Measurements from ENCODE around the gene ABCA12. TPM values are rescaled to one million over a fixed set of nuclear protein-coding genes. Genes with fewer than 3 reads are reported as not detected.

ABCA12 gene
- polyA plus RNA-seq (2011; rRNA removed) = 1.1 TPM in 2 replicates
- 0.03 and 0.04 TPM in 2 replicates for polyA plus RNA-seq (2012; cell fraction: cytosol; rRNA removed)
- 0.04 and 0.22 TPM in 2 replicates for polyA plus RNA-seq (2012; cell fraction: nucleus; rRNA removed)
- 0.32 to 0.51 TPM (median 0.38 TPM) in 3 replicates for polyA plus RNA-seq (2017; fragmentation: RNase III; extraction: RNeasy Plus Mini Kit Qiagen cat#74134 plus additional on column Dnase treatment)
- polyA minus RNA-seq (2011; rRNA and poly(A)+ RNA removed) = 1.6 and 1.7 TPM in 2 replicates

- Histone ChIP-seq H3K4me1 (peaks cover 22% of the 10 kb centered on the region), H3K4me2 (peak within 1 kb of the TSS; percentile 70), H3K27ac (peak within 1 kb of the TSS; percentile 74 to 78), H3K4me3 (0 out of 3 replicates have a peak within 1 kb of the TSS, but pooled peaks have one; percentile 8), H3K9me3 (no peaks in the 10 kb centered on the region; the same call in 2 of the 3 replicates)
- FAIRE-seq (no peak), ATAC-seq (no peak), DNase-seq (ENCODE audit: low read depth in 1 of 2, low spot score in 1 of 2) (no peak)
- TF ChIP-seq FOSB (CRISPR knock-in tag; IDR thresholded peaks at IDR 0.05) (no peak), RNF2 (IDR thresholded peaks at IDR 0.05; ENCODE audit: borderline replicate concordance, low read depth) (no peak), KDM1A (IDR thresholded peaks at IDR 0.05; ENCODE audit: low read depth) (no peak), EHF (CRISPR knock-in tag; IDR thresholded peaks at IDR 0.05) (no peak), RFX5 (IDR thresholded peaks at IDR 0.05) (no peak), GATA3 (IDR thresholded peaks at IDR 0.05; ENCODE audit: borderline replicate concordance) (no peak), KDM5A (IDR thresholded peaks at IDR 0.05) (no peak), ESRRA (IDR thresholded peaks at IDR 0.05; ENCODE audit: borderline replicate concordance, low read length) (no peak), CHD4 (IDR thresholded peaks at IDR 0.05; ENCODE audit: borderline replicate concordance) (no peak), FOSL2 (IDR thresholded peaks at IDR 0.05) (no peak), FOSL2 (CRISPR knock-in tag; IDR thresholded peaks at IDR 0.05) (no peak), EP300 (IDR thresholded peaks at IDR 0.05) (no peak), NFE2L2 (conservative IDR thresholded peaks at IDR 0.05; ENCODE audit: low read length) (no peak), MAZ (IDR thresholded peaks at IDR 0.05; ENCODE audit: borderline replicate concordance, low read depth, low read length) (no peak), POLR2A (IDR thresholded peaks at IDR 0.05; ENCODE audit: low read length) (no peak), CTCF (IDR thresholded peaks at IDR 0.05) (no peak), PHF8 (IDR thresholded peaks at IDR 0.05; ENCODE audit: borderline replicate concordance, low read depth) (no peak), USF2 (IDR thresholded peaks at IDR 0.05) (no peak)
- ChIA-PET CTCF (no interaction called here), POLR2A (no interaction called here)
- whole genome bisulfite sequencing (ENCODE audit: missing lambda C conversion rate) = 84% methylated on average over 2 of the region's 2 CpGs
Observed at GRCh38 chr2:215138479-215138878, at the start of gene ABCA12. Gene ABCA12, minus strand, starts transcription at chr2:215138626. Its CDS starts 418 bp downstream, at chr2:215138208.

GRCh38 chr2:215188078-215188477, 49.7 kb upstream of the ABCA12 start:
- FAIRE-seq = no peak
- POLR2A ChIA-PET = no interaction called here
- no peak for ATAC-seq
- no peak overlapping the region for H3K27ac ChIP-seq
- no peaks in the 10 kb centered on the region for H3K4me1 ChIP-seq
- no peak overlapping the region for H3K4me3 ChIP-seq
- no peak for DNase-seq (ENCODE audit: low read depth in 1 of 2, low spot score in 1 of 2)
- CTCF ChIA-PET = no interaction called here
- H3K4me2 ChIP-seq = no peak overlapping the region
- no peaks in the 10 kb centered on the region for H3K9me3 ChIP-seq
- TF ChIP-seq MAX (IDR thresholded peaks at IDR 0.05) (no peak), KDM1A (IDR thresholded peaks at IDR 0.05; ENCODE audit: low read depth) (no peak), HES2 (IDR thresholded peaks at IDR 0.05) (no peak), CTCF (IDR thresholded peaks at IDR 0.05) (no peak), NR3C1 (IDR thresholded peaks at IDR 0.05) (no peak), HMGXB4 (CRISPR knock-in tag; IDR thresholded peaks at IDR 0.05; ENCODE audit: borderline replicate concordance) (no peak), HOXB13 (CRISPR knock-in tag; IDR thresholded peaks at IDR 0.05; ENCODE audit: low read depth) (no peak), SREBF2 (IDR thresholded peaks at IDR 0.05) (no peak), GATA3 (IDR thresholded peaks at IDR 0.05; ENCODE audit: borderline replicate concordance) (no peak), RAD21 (conservative IDR thresholded peaks at IDR 0.05 in 1 of 2, IDR thresholded peaks at IDR 0.05 in 1 of 2) (no peak), FOXS1 (CRISPR knock-in tag; IDR thresholded peaks at IDR 0.05) (no peak), ELK1 (IDR thresholded peaks at IDR 0.05; ENCODE audit: low read depth, low read length) (no peak), USF2 (IDR thresholded peaks at IDR 0.05) (no peak)
